ENCODE measurements around the gene MEX3A. TPM values are rescaled to one million over a fixed set of nuclear protein-coding genes. Genes with fewer than 3 reads are reported as not detected.
"Not testable (repeated sequence)": the region's sequence is repeated elsewhere in the genome, so short reads cannot be mapped to it uniquely, and the experiment has no call there.

The MEX3A gene
- total RNA-seq, 1 donor from 2014 or later: 1.2 TPM

DNA sequence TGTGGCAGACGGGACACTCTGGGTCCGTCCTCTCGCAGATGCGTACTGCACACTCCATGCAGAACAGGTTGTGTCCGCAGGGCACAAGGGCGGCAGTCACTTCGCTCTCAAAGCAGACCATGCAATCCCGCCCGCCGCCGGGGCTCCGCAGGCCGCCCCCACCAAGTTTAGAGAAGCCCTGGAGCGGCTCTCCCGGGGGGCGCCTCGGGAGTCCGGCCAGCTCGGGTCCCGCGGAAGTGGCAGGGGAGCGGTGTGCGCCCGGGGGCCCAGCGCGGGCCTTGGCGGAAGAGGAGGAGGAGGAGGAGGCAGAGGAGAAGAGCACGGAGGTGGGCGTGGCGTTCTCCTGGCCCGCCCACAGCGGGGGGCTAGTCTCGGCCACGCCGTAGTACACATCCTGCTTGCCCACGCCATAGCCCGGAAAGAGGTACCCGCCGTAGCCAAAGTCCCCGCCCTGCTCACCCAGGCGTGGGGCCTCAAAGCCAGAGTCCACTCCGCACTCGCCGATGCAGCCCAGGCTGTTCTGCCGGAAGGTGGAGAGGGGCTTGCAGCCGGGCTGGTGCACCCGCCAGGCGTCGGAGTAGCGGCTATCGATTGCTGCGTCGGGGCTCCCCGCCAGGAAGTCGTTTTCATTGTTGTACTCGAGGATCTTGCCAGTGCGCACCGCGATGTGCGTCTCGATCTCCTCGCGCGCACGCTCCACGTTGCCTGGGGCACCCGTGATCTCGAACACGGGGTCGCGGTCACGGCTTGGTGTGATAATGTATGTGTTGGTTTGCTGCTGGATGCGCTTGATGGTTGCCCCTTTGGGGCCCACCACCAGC, 5.4 kb downstream of the MEX3A start:
- H3K36me3 Mint-ChIP-seq (ENCODE audit: low read depth): no peaks in the 10 kb centered on the region
- peaks cover 3% of the 10 kb centered on the region for H3K4me1 Mint-ChIP-seq (ENCODE audit: low read depth)
- DNase-seq (ENCODE audit: low spot score): no peak
- no peak overlapping the region for H3K27ac Mint-ChIP-seq
- H3K4me3 Mint-ChIP-seq (ENCODE audit: low read depth): no peak overlapping the region
- no peaks in the 10 kb centered on the region for H3K9me3 Mint-ChIP-seq
- intact Hi-C loops (cut with micrococcal nuclease): no loop called here
- H3K27me3 Mint-ChIP-seq (ENCODE audit: low read depth): peaks cover 43% of the 10 kb centered on the region

DNA sequence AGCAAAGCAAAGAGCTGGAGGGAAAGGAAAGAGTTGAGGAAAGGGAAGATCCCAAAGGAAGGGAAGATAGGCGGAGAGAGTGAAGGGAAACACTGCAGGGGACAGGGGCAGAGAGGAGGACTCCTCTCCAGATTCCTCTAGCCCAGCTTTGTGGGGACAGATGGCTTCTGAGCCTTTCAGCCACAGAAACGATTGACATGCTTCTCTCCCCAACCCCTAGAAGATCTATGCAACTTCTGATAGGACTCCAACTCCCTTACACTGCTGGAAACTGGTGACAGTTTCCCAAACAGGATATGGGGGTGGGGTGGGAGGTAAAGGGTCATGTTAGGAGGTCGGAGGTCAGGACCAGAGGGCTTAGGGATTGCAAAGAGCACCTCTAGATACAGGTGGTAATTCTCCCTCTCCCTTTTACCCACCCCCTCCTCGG, 6.5 kb downstream of the MEX3A start:
- intact Hi-C loops (cut with micrococcal nuclease): no loop called here
- Mint-ChIP-seq H3K4me1 (ENCODE audit: low read depth) (peaks cover 3% of the 10 kb centered on the region), H3K4me3 (ENCODE audit: low read depth) (no peak overlapping the region)

DNA sequence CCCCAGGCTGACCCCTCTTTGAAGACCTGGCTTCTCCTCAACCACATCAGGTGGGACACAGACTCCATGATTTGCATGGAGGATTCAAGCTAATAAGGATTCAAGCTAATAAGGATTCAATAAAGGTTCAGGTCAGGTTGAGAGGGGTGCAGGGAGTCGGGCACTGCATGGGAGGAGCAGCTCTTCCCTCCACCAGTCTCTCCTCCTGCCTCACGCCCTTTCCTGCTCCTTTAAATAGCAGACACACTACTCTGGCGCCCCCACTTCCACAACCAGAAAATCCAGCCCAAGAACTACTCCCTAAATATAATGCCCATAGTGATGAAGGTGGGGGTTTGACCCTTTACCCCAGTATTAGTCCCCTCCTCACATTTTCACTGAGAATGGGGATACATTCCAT, 7.1 kb downstream of the MEX3A start:
- no peak overlapping the region for H3K27ac Mint-ChIP-seq
- peaks cover 3% of the 10 kb centered on the region for H3K4me1 Mint-ChIP-seq (ENCODE audit: low read depth)
- intact Hi-C loops (cut with micrococcal nuclease): no loop called here
- DNase-seq (ENCODE audit: low spot score): no peak
- no peak overlapping the region for H3K4me3 Mint-ChIP-seq (ENCODE audit: low read depth)
- no peaks in the 10 kb centered on the region for H3K9me3 Mint-ChIP-seq
- peaks cover 34% of the 10 kb centered on the region for H3K27me3 Mint-ChIP-seq (ENCODE audit: low read depth)
- no peaks in the 10 kb centered on the region for H3K36me3 Mint-ChIP-seq (ENCODE audit: low read depth)

More for the DNA sequence above, 6.5 kb downstream of the MEX3A start:
- no peaks in the 10 kb centered on the region for H3K36me3 Mint-ChIP-seq (ENCODE audit: low read depth)
- peaks cover 37% of the 10 kb centered on the region for H3K27me3 Mint-ChIP-seq (ENCODE audit: low read depth)
- H3K27ac Mint-ChIP-seq: no peak overlapping the region
- DNase-seq (ENCODE audit: low spot score): no peak
- no peaks in the 10 kb centered on the region for H3K9me3 Mint-ChIP-seq

DNA sequence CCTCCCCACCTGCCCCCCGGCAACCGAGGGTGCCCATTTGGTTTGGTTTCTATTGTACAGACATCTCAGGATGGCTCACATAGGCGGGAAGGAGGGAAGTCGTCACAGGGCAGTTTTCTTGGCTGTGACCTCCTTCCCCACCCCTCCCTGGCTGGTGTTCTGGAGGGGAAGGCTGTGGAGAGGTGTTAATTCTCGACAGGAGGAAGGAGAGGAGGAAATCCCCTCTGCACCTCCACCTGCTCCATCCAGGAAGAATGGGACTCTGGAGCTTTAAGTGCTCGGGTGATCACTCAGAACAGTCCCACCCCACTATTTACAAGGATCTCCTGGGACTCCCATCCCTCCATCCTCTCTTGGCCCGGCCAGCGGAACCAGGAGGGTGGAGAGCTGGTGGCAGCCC, 7.6 kb downstream of the MEX3A start:
- H3K27ac Mint-ChIP-seq: no peak overlapping the region
- intact Hi-C loops (cut with micrococcal nuclease): no loop called here
- H3K4me1 Mint-ChIP-seq (ENCODE audit: low read depth): peaks cover 3% of the 10 kb centered on the region
- DNase-seq (ENCODE audit: low spot score): no peak
- no peaks in the 10 kb centered on the region for H3K9me3 Mint-ChIP-seq
- no peak overlapping the region for H3K4me3 Mint-ChIP-seq (ENCODE audit: low read depth)
- peaks cover 30% of the 10 kb centered on the region for H3K27me3 Mint-ChIP-seq (ENCODE audit: low read depth)
- H3K36me3 Mint-ChIP-seq (ENCODE audit: low read depth): no peaks in the 10 kb centered on the region

DNA sequence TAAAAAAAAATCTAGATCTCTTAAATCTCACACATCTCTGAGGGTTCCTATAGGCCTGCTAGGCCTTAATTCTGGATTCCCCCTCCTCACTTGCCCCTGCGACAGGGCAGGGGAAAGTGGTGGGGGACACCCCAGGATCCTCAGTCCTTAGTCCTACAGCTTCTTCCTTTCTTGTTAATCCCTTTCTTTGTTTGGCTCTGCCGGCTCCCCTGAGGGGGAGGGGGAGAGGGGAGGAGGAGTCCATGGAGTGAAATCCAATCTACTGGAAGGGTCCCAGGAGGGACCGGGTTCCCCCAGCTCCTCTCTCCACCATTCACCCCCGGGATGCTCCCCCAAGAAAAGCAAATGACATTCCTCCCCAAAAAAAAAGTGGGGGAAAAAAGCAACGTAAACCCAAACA, 8.5 kb downstream of the MEX3A start:
- no peaks in the 10 kb centered on the region for H3K36me3 Mint-ChIP-seq (ENCODE audit: low read depth)
- peaks cover 23% of the 10 kb centered on the region for H3K27me3 Mint-ChIP-seq (ENCODE audit: low read depth)
- H3K4me3 Mint-ChIP-seq (ENCODE audit: low read depth): no peak overlapping the region
- DNase-seq (ENCODE audit: low spot score): no peak
- H3K9me3 Mint-ChIP-seq: no peaks in the 10 kb centered on the region
- H3K27ac Mint-ChIP-seq: no peak overlapping the region
- peaks cover 3% of the 10 kb centered on the region for H3K4me1 Mint-ChIP-seq (ENCODE audit: low read depth)
- intact Hi-C loops (cut with micrococcal nuclease): no loop called here

DNA sequence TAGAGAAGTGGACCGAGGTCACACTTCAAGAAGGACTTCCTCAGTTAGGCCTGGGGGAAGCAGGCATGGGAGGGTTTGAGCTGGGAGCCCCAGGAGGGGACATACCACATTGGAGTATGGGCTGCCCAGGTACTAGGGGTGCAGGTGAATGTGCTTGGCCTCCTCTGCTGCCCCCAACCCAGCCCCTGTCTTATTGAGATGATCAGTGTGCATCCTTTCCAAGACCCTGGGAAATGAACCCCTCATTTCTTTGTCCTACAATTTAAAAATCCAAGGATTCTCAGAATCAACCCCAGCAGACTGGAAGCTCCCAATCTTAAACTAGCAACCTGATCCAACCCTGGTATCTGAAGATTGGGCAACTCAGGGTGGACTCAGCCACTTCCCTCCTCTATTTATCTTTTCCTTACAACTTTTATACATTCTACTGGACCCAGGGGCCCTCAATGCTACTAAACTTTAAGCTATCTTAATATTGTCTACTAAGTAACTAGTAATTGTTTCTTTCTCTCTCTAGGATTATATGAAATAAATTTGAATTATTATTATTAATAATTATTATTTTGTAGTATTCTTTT, 9.1 kb downstream of the MEX3A start:
- H3K9me3 Mint-ChIP-seq: no peaks in the 10 kb centered on the region
- no peak for DNase-seq (ENCODE audit: low spot score)
- H3K27me3 Mint-ChIP-seq (ENCODE audit: low read depth): peaks cover 19% of the 10 kb centered on the region
- H3K4me1 Mint-ChIP-seq (ENCODE audit: low read depth): peaks cover 3% of the 10 kb centered on the region
- no peaks in the 10 kb centered on the region for H3K36me3 Mint-ChIP-seq (ENCODE audit: low read depth)
- no peak overlapping the region for H3K4me3 Mint-ChIP-seq (ENCODE audit: low read depth)
- H3K27ac Mint-ChIP-seq: no peak overlapping the region
- intact Hi-C loops (cut with micrococcal nuclease): no loop called here

DNA sequence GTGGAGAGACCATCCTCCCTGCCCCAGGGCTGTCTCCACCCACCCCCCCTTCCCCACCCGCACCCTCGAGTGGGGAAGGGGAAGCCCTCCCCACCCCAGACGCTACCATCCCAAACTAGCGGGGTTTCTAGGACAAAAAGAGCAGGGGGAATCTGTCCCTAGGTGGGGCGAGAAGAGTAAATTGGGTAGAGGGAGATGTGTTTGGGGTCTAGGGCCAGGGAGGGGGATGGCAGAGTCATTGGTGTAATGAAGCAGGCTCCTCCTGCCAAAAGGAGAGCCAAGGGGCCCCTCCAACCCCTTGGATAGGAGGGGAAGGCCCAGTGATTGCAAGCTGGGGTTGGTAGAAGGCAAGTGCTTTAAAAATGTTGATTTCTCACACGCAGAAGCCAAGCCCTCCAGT, 10.0 kb downstream of the MEX3A start:
- H3K27ac Mint-ChIP-seq: no peak overlapping the region
- H3K4me1 Mint-ChIP-seq (ENCODE audit: low read depth): peaks cover 3% of the 10 kb centered on the region
- H3K9me3 Mint-ChIP-seq: no peaks in the 10 kb centered on the region
- DNase-seq (ENCODE audit: low spot score): no peak
- no peak overlapping the region for H3K4me3 Mint-ChIP-seq (ENCODE audit: low read depth)
- H3K27me3 Mint-ChIP-seq (ENCODE audit: low read depth): peaks cover 14% of the 10 kb centered on the region
- H3K36me3 Mint-ChIP-seq (ENCODE audit: low read depth): no peaks in the 10 kb centered on the region
- intact Hi-C loops (cut with micrococcal nuclease): no loop called here

DNA sequence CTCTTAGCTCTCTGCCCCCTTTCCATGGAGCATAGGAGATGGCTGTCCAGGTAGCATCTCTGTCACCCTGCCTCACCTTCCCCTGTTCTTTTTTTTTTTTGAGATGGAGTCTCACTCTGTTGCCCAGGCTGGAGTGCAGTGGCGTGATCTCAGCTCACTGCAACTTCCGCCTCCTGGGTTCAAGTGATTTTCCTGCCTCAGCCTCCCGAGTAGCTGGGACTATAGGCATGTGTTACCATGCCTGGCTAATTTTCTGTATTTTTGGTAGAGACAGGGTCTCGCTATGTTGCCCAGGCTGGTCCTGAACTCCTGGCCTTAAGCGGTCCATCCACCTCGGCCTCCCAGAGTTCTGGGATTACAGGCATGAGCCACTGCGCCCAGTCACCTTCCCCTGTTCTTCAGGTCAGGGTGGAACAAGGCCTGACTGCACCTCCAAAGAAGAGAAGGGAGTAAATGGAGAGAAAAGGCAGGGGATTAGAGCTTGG, 10.9 kb downstream of the MEX3A start:
- H3K4me3 Mint-ChIP-seq (ENCODE audit: low read depth); H3K9me3 Mint-ChIP-seq; H3K36me3 Mint-ChIP-seq (ENCODE audit: low read depth); DNase-seq (ENCODE audit: low spot score); H3K4me1 Mint-ChIP-seq (ENCODE audit: low read depth); H3K27ac Mint-ChIP-seq; intact Hi-C loops (cut with micrococcal nuclease): not testable (repeated sequence)
- H3K27me3 Mint-ChIP-seq (ENCODE audit: low read depth): peaks cover 14% of the 10 kb centered on the region

DNA sequence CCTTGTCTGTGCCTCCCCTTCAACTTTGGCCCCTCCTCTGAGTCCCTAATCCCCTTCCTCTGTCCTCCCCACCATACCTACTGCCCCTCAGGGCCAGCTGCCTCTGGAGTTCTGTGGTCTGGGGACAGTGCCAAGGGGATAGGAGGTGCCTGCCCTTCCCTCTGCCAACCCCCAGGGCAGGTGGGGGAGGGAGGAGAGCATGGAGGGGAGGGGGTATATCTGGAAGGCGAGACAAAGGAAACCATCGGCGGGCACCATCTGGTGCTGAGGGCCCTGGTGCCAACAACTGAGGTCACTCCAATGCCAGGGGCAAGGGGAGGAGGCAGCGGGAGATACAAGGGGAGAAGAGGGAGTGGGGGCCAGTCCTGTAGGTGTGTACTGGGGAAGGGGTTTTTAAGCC, 11.7 kb downstream of the MEX3A start:
- intact Hi-C loops (cut with micrococcal nuclease): no loop called here
- H3K4me3 Mint-ChIP-seq (ENCODE audit: low read depth): no peak overlapping the region
- H3K4me1 Mint-ChIP-seq (ENCODE audit: low read depth): peaks cover 8% of the 10 kb centered on the region
- peaks cover 12% of the 10 kb centered on the region for H3K27me3 Mint-ChIP-seq (ENCODE audit: low read depth)
- no peaks in the 10 kb centered on the region for H3K9me3 Mint-ChIP-seq
- no peak overlapping the region for H3K27ac Mint-ChIP-seq
- DNase-seq (ENCODE audit: low spot score): no peak
- H3K36me3 Mint-ChIP-seq (ENCODE audit: low read depth): no peaks in the 10 kb centered on the region

DNA sequence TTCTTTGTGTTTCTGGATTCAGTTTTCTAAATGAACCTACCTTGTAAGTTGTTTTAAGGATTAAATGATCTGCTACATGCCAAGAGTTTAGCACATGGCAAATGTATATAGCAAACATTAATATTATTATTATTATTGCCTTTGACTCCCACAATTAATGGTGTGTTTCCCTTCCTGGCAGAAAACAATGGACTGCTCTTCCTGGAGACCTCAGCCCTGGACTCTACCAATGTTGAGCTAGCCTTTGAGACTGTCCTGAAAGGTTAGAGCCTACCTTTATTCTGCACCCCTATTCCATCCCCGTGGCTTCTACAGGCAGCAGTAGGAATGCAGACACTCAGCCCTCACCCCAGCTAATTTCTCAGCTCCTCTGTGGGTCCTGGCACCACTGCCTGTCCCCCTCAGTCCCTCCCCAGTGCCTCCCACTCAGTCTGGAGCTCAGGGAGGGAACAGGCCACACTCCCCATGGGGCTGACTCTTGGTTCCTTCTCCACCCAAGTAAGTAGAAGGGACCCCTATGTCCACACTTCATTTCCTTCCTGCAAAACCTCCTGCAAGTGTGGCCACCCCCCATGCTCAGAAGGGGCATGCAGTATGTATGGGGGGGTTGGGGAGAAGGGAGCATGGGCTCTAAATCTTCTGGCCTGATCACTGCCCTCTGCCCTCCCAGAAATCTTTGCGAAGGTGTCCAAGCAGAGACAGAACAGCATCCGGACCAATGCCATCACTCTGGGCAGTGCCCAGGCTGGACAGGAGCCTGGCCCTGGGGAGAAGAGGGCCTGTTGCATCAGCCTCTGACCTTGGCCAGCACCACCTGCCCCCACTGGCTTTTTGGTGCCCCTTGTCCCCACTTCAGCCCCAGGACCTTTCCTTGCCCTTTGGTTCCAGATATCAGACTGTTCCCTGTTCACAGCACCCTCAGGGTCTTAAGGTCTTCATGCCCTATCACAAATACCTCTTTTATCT, 12.5 kb downstream of the MEX3A start:
- DNase-seq (ENCODE audit: low spot score): no peak
- no peak overlapping the region for H3K4me3 Mint-ChIP-seq (ENCODE audit: low read depth)
- H3K36me3 Mint-ChIP-seq (ENCODE audit: low read depth): no peaks in the 10 kb centered on the region
- intact Hi-C loops (cut with micrococcal nuclease): loop anchor here (10.0 kb wide), 1 partner anchor 65 kb away; no protein-coding TSS in a partner anchor
- peaks cover 12% of the 10 kb centered on the region for H3K4me1 Mint-ChIP-seq (ENCODE audit: low read depth)
- H3K9me3 Mint-ChIP-seq: no peaks in the 10 kb centered on the region
- no peak overlapping the region for H3K27ac Mint-ChIP-seq
- H3K27me3 Mint-ChIP-seq (ENCODE audit: low read depth): peaks cover 8% of the 10 kb centered on the region

DNA sequence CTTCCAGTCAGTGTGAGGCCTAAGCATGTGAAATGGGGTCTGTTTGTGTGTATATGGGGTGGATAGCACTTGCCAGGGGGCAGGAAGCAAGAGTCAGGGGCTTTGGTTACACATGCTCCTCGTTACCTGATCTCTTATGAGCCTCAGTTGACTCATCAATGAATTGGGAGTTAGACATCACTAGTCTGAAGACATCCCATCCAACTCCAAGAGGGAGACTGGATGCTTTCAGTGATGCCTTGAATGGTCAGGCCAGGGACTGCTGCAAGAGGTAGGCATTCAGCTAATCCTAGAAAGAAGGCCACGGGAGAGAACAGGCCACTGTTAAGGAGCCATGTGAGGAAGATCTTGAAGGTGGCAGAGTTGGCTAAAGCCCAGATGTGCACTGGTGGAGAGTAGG, 15.0 kb downstream of the MEX3A start:
- Mint-ChIP-seq H3K27ac (no peak overlapping the region), H3K9me3 (no peaks in the 10 kb centered on the region), H3K4me1 (ENCODE audit: low read depth) (peaks cover 12% of the 10 kb centered on the region), H3K36me3 (ENCODE audit: low read depth) (no peaks in the 10 kb centered on the region), H3K27me3 (ENCODE audit: low read depth) (peaks cover 3% of the 10 kb centered on the region), H3K4me3 (ENCODE audit: low read depth) (no peak overlapping the region)
- DNase-seq (ENCODE audit: low spot score): no peak
- intact Hi-C loops (cut with micrococcal nuclease): loop anchor here (2.0 to 10.0 kb wide), 3 partner anchors 46 to 128 kb away; partner anchors contain the start of gene SSR2

DNA sequence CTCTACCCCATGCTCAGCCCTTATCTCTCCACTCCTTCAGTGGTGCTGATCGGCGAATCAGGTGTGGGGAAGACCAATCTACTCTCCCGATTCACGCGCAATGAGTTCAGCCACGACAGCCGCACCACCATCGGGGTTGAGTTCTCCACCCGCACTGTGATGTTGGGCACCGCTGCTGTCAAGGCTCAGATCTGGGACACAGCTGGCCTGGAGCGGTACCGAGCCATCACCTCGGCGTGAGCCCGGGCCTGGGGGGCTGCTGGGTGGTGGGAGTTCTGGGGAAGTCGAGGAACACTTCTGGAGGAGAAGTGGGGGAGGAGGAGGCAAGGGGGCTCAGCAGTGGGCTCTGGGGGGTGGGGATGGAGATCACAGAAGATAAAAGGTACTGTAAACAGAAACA, 16.4 kb downstream of the MEX3A start:
- intact Hi-C loops (cut with micrococcal nuclease): loop anchor here (1.0 to 10.0 kb wide), 4 partner anchors 40 to 127 kb away; partner anchors contain the start of gene SSR2
- no peak for DNase-seq (ENCODE audit: low spot score)
- peaks cover 12% of the 10 kb centered on the region for H3K4me1 Mint-ChIP-seq (ENCODE audit: low read depth)
- H3K27ac Mint-ChIP-seq: no peak overlapping the region
- H3K36me3 Mint-ChIP-seq (ENCODE audit: low read depth): no peaks in the 10 kb centered on the region
- H3K27me3 Mint-ChIP-seq (ENCODE audit: low read depth): peaks cover 3% of the 10 kb centered on the region
- no peak overlapping the region for H3K4me3 Mint-ChIP-seq (ENCODE audit: low read depth)
- no peaks in the 10 kb centered on the region for H3K9me3 Mint-ChIP-seq

Measured in activated T-helper 2 cell treated with anti-CD3 and anti-CD28 coated beads, Interferon-gamma antibody, Interleukin-2, Interleukin-4, amounts not matched to agents 10 μg/mL and 5 μg/mL and 100 μg/mL, durations not matched to agents 14 hours and 24 hours and 36 hours (primary cell).